NCI-H82 (cell line): Measurements from ENCODE around the gene MORC1.

Experiments
- DNase-seq: peaks from one replicate; lab custom pipeline; 2025; lab: John Stamatoyannopoulos, UW

The MORC1 gene

GRCh38 chr3:108946292-108947285 lies 171.3 kb downstream of the MORC1 start:
- DNase-seq, result no peak

- no peak for DNase-seq
These were observed 177.2 kb downstream of the MORC1 start for GRCh38 chr3:108940568-108941263.

- DNase-seq, result no peak
These were observed 177.8 kb downstream of the MORC1 start for GRCh38 chr3:108940166-108940565.

- DNase-seq, result peak; percentile 37
These were observed 180.8 kb downstream of the MORC1 start for GRCh38 chr3:108936924-108937689.

GRCh38 chr3:108931035-108931434 lies 186.9 kb downstream of the MORC1 start:
- no peak for DNase-seq

GRCh38 chr3:108918866-108919265 lies 199.1 kb downstream of the MORC1 start:
- no peak for DNase-seq

GRCh38 chr3:108914774-108915641 lies 202.9 kb downstream of the MORC1 start:
- DNase-seq, result peak; percentile 86

- no peak for DNase-seq
These were observed 208.1 kb downstream of the MORC1 start for GRCh38 chr3:108909799-108910198.
